ENCODE results near the gene ZSCAN4. TPM values are rescaled to one million over a fixed set of nuclear protein-coding genes. Genes with fewer than 3 reads are reported as not detected.

ZSCAN4 gene
- total RNA-seq, 1 donor from 2014 or later, result 0.74 TPM

DNA sequence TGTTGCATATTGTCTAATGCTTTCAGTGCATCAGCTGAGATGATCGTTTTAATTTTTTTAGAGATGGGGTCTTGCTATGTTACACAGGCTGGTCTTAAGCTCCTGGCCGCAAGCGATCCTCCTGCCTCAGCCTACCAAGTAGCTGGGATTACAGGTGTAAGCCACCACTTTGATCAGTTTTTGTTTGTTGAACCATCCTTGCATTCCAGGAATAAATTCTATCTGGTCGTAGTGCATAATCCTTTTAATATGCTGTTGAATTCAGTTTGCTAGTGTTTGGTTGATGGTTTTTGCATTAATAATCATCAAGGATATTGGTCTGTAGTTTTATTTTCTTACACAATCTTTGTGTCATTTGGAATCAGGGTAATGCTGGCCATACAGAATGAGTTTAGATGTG, 31.4 kb upstream of the ZSCAN4 start:
- Mint-ChIP-seq H3K4me1 (ENCODE audit: unreplicated experiment) (peaks cover 18% of the 10 kb centered on the region), H3K4me3 (ENCODE audit: unreplicated experiment) (peak overlapping the region; percentile 73), H3K9me3 (ENCODE audit: unreplicated experiment) (no peaks in the 10 kb centered on the region), H3K27me3 (ENCODE audit: unreplicated experiment) (peaks cover 2% of the 10 kb centered on the region), H3K27ac (ENCODE audit: unreplicated experiment) (no peak overlapping the region), H3K36me3 (ENCODE audit: low read depth, unreplicated experiment) (peaks cover 81% of the 10 kb centered on the region)
- DNase-seq (ENCODE audit: low spot score), result no peak
- TF ChIP-seq, protein P1, sequence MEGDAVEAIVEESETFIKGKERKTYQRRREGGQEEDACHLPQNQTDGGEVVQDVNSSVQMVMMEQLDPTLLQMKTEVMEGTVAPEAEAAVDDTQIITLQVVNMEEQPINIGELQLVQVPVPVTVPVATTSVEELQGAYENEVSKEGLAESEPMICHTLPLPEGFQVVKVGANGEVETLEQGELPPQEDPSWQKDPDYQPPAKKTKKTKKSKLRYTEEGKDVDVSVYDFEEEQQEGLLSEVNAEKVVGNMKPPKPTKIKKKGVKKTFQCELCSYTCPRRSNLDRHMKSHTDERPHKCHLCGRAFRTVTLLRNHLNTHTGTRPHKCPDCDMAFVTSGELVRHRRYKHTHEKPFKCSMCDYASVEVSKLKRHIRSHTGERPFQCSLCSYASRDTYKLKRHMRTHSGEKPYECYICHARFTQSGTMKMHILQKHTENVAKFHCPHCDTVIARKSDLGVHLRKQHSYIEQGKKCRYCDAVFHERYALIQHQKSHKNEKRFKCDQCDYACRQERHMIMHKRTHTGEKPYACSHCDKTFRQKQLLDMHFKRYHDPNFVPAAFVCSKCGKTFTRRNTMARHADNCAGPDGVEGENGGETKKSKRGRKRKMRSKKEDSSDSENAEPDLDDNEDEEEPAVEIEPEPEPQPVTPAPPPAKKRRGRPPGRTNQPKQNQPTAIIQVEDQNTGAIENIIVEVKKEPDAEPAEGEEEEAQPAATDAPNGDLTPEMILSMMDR (IDR thresholded peaks at IDR 0.05; ENCODE audit: unreplicated experiment), result no peak

DNA sequence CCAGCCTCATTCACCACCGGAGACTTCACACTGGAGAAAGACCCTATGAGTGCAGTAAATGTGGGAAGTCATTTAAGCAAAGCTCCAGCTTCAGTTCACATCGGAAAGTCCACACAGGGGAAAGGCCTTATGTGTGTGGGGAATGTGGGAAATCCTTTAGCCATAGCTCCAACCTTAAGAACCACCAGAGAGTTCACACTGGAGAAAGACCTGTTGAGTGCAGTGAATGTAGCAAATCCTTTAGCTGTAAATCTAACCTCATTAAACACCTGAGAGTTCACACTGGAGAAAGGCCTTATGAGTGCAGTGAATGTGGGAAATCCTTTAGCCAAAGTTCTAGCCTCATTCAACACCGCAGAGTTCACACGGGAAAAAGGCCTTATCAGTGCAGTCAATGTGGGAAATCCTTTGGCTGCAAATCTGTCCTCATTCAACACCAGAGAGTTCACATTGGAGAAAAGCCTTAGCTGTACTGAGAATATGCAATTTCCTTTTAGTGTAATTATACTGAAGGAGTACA, 27.0 kb upstream of the ZSCAN4 start:
- peaks cover 55% of the 10 kb centered on the region for H3K36me3 Mint-ChIP-seq (ENCODE audit: low read depth, unreplicated experiment)
- DNase-seq (ENCODE audit: low spot score), result no peak
- TF ChIP-seq, protein P1 (IDR thresholded peaks at IDR 0.05; ENCODE audit: unreplicated experiment), result no peak
- no peak overlapping the region for H3K27ac Mint-ChIP-seq (ENCODE audit: unreplicated experiment)
- no peaks in the 10 kb centered on the region for H3K9me3 Mint-ChIP-seq (ENCODE audit: unreplicated experiment)
- H3K4me1 Mint-ChIP-seq (ENCODE audit: unreplicated experiment), result peaks cover 5% of the 10 kb centered on the region
- no peaks in the 10 kb centered on the region for H3K27me3 Mint-ChIP-seq (ENCODE audit: unreplicated experiment)
- H3K4me3 Mint-ChIP-seq (ENCODE audit: unreplicated experiment), result peak overlapping the region; percentile 34

- no peak overlapping the region for H3K4me3 Mint-ChIP-seq (ENCODE audit: unreplicated experiment)
- TF ChIP-seq, protein P1 (IDR thresholded peaks at IDR 0.05; ENCODE audit: unreplicated experiment), result no peak
- H3K27ac Mint-ChIP-seq (ENCODE audit: unreplicated experiment), result no peak overlapping the region
- no peak for DNase-seq (ENCODE audit: low spot score)
- no peaks in the 10 kb centered on the region for H3K27me3 Mint-ChIP-seq (ENCODE audit: unreplicated experiment)
- no peaks in the 10 kb centered on the region for H3K9me3 Mint-ChIP-seq (ENCODE audit: unreplicated experiment)
- peaks cover 47% of the 10 kb centered on the region for H3K36me3 Mint-ChIP-seq (ENCODE audit: low read depth, unreplicated experiment)
- H3K4me1 Mint-ChIP-seq (ENCODE audit: unreplicated experiment), result peaks cover 5% of the 10 kb centered on the region
Measured at GRCh38 chr19:57642396-57643046, 26.2 kb upstream of the ZSCAN4 start.

GRCh38 chr19:57643734-57644133, 25.0 kb upstream of the ZSCAN4 start:
- H3K27me3 Mint-ChIP-seq (ENCODE audit: unreplicated experiment), result no peaks in the 10 kb centered on the region
- no peak for DNase-seq (ENCODE audit: low spot score)
- H3K27ac Mint-ChIP-seq (ENCODE audit: unreplicated experiment), result no peak overlapping the region
- TF ChIP-seq, protein P1 (IDR thresholded peaks at IDR 0.05; ENCODE audit: unreplicated experiment), result no peak
- no peaks in the 10 kb centered on the region for H3K9me3 Mint-ChIP-seq (ENCODE audit: unreplicated experiment)
- peaks cover 11% of the 10 kb centered on the region for H3K4me1 Mint-ChIP-seq (ENCODE audit: unreplicated experiment)
- H3K36me3 Mint-ChIP-seq (ENCODE audit: low read depth, unreplicated experiment), result peaks cover 35% of the 10 kb centered on the region
- H3K4me3 Mint-ChIP-seq (ENCODE audit: unreplicated experiment), result no peak overlapping the region

DNA sequence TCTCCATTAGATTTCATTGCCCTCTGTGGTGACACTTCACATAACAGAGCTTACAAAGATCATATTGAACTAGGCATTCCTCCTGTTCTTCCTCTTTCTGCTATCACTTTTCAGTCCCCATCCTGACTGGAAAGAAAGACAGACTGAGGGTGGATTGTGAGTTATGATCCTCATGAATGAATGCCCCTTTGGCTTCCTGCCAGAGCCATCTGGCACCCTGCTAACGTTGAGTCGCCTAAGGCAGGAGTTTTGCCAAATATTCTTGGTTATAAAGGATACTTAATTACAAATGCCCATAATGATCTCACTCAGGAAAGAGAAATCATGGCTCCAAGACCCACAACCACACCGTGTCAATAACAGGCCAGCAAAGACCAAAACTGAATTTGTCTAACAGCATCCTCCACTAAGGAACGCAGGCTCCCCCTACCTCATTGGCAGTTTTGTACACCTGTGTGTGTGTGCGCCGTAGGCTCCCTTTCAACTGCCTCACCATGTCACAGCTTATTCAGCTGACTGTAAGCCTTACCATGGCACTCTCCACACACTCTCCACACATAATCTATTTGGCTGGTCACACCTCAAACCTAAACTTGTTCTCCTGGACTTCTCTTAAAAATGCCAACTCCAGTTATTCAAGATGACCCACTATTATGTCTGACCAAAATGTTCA, 20.3 kb upstream of the ZSCAN4 start:
- no peak for DNase-seq (ENCODE audit: low spot score)
- Mint-ChIP-seq H3K4me3 (ENCODE audit: unreplicated experiment) (peak overlapping the region; percentile 31), H3K9me3 (ENCODE audit: unreplicated experiment) (peaks cover 4% of the 10 kb centered on the region), H3K36me3 (ENCODE audit: low read depth, unreplicated experiment) (peaks cover 25% of the 10 kb centered on the region), H3K27me3 (ENCODE audit: unreplicated experiment) (peaks cover 11% of the 10 kb centered on the region), H3K4me1 (ENCODE audit: unreplicated experiment) (peaks cover 31% of the 10 kb centered on the region), H3K27ac (ENCODE audit: unreplicated experiment) (peak overlapping the region; percentile 36)
- TF ChIP-seq, protein P1 (IDR thresholded peaks at IDR 0.05; ENCODE audit: unreplicated experiment), result no peak
